DOHH2 (cell line): ENCODE measurements around the gene SHROOM3.

Source experiments
- H3F3A ChIP-seq: fragments of 200-600 bp; sonication (generic), shearing (Covaris generic); 2 replicates; pipeline ENCODE4 v1.6.0; 2016; ENCODE audit warnings: antibody characterized with exemption, mild to moderate bottlenecking; ENCODE audit not compliant: control insufficient read depth, insufficient read depth
- H3K27ac ChIP-seq: fragments of 200-600 bp; sonication (generic); 2 replicates; pipeline ENCODE4 v1.5.1; 2014; ENCODE audit warnings: low read depth, mild to moderate bottlenecking, low read length, moderate library complexity
- H3K27me3 ChIP-seq: fragments of 200-600 bp; sonication (generic); 2 replicates; pipeline ENCODE4 v1.6.1; 2014; ENCODE audit warnings: mild to moderate bottlenecking, low read length, mixed read lengths; ENCODE audit not compliant: control insufficient read depth
- H3K36me3 ChIP-seq: fragments of 200-600 bp; sonication (generic); 2 replicates; pipeline ENCODE4 v1.6.1; 2014; ENCODE audit warnings: mild to moderate bottlenecking, low read length, moderate library complexity, mixed read lengths; ENCODE audit not compliant: control insufficient read depth
- H3K4me1 ChIP-seq: fragments of 200-600 bp; sonication (generic); 2 replicates; pipeline ENCODE4 v1.6.1; 2014; ENCODE audit warnings: mild to moderate bottlenecking, low read length, mixed read lengths; ENCODE audit not compliant: control insufficient read depth
- H3K4me2 ChIP-seq: fragments of 200-600 bp; sonication (generic); 2 replicates; pipeline ENCODE4 v1.6.0; 2014; ENCODE audit warnings: mild to moderate bottlenecking, low read length, moderate library complexity
- H3K4me3 ChIP-seq: fragments of 200-600 bp; sonication (generic); 2 replicates; pipeline ENCODE4 v1.5.1; 2014; ENCODE audit warnings: mild to moderate bottlenecking, low read length, mixed read lengths
- H3K79me2 ChIP-seq: fragments of 200-600 bp; sonication (generic); 2 replicates; pipeline ENCODE4 v1.6.1; 2014; ENCODE audit warnings: mild to moderate bottlenecking, low read length, mixed read lengths; ENCODE audit not compliant: control insufficient read depth
- H3K9me2 ChIP-seq: fragments of 200-600 bp; sonication (generic); replicated peaks from 2 replicates; pipeline ENCODE4 v1.6.1; 2014; ENCODE audit warnings: mild to moderate bottlenecking, low read length, mixed read lengths; ENCODE audit not compliant: control insufficient read depth
- H3K9me3 ChIP-seq: fragments of 200-600 bp; sonication (generic); 2 replicates; pipeline ENCODE4 v1.6.1; 2014; ENCODE audit warnings: antibody characterized with exemption, low read length, mixed read lengths; ENCODE audit not compliant: control insufficient read depth, insufficient read depth
- H4K20me1 ChIP-seq: fragments of 200-600 bp; sonication (generic); 2 replicates; pipeline ENCODE4 v1.6.0; 2014; ENCODE audit warnings: low read depth, mild to moderate bottlenecking, antibody characterized with exemption, low read length, moderate library complexity; ENCODE audit not compliant: control insufficient read depth, insufficient read depth
- EZH2phosphoT487 ChIP-seq: fragments of 200-600 bp; sonication (generic); IDR thresholded peaks from 2 replicates; pipeline ENCODE4 v1.6.1; 2017; ENCODE audit warnings: borderline replicate concordance, mild to moderate bottlenecking, antibody characterized with exemption, low read length, moderate library complexity, mixed read lengths
- TF ChIP-seq, protein P1 (sequence below): fragments of 200-600 bp; sonication (generic); IDR thresholded peaks from one replicate; pipeline ENCODE4 v1.5.1; 2014; ENCODE audit warnings: antibody characterized with exemption, mild to moderate bottlenecking, low read depth, low read length; ENCODE audit not compliant: poor library complexity, severe bottlenecking

SHROOM3 gene

DNA sequence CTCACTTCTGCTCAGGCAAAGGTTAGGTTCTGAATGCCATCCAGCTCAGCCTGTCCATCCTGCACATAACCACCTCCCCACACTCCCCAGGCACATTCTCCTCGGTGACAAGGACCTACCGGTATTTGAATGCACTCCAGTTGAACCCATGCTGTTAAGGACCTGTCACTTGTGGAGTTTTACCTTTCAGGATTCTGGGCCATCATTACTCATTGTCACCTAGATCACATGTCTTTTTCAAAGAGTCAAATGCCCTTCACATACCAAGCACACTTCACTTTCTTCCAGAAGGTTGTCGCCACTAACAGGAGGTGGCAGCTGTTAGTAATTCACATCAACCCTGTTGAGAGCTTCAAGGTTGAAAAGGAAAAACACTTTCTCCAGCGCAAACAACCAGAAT is 244.7 kb downstream of the SHROOM3 start:
- Histone ChIP-seq H3K36me3 (no peaks in the 10 kb centered on the region), H3K27me3 (no peaks in the 10 kb centered on the region; the same call in 1 of the 2 replicates), H3F3A (no peaks in the 10 kb centered on the region), H3K9me2 (no peaks in the 10 kb centered on the region), H3K4me1 (no peaks in the 10 kb centered on the region), H3K4me3 (no peak overlapping the region), H3K27ac (no peak overlapping the region), H3K79me2 (no peaks in the 10 kb centered on the region), H3K9me3 (no peaks in the 10 kb centered on the region), H4K20me1 (no peaks in the 10 kb centered on the region), H3K4me2 (no peak overlapping the region)
- no peak for TF ChIP-seq EZH2phosphoT487
- TF ChIP-seq, protein P1, sequence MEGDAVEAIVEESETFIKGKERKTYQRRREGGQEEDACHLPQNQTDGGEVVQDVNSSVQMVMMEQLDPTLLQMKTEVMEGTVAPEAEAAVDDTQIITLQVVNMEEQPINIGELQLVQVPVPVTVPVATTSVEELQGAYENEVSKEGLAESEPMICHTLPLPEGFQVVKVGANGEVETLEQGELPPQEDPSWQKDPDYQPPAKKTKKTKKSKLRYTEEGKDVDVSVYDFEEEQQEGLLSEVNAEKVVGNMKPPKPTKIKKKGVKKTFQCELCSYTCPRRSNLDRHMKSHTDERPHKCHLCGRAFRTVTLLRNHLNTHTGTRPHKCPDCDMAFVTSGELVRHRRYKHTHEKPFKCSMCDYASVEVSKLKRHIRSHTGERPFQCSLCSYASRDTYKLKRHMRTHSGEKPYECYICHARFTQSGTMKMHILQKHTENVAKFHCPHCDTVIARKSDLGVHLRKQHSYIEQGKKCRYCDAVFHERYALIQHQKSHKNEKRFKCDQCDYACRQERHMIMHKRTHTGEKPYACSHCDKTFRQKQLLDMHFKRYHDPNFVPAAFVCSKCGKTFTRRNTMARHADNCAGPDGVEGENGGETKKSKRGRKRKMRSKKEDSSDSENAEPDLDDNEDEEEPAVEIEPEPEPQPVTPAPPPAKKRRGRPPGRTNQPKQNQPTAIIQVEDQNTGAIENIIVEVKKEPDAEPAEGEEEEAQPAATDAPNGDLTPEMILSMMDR, result no peak

DNA sequence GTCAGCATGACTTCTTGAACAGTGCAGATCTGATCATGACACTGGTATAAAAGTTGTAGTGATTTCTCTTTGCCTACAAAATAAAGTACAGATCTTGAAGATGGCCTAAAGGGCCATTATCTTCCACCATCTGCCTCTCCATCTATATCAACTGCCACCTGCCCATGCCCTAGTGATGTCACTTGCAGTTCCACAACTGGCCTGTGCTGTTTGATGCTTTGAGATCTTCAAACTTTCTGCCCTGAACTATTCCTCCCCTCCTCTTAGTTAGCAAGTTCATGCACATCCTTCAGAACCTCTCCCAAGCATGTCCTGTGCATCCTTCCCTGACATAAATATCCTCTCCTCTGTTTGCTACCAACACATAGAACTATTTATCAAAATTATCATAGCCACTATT is 245.9 kb downstream of the SHROOM3 start:
- no peaks in the 10 kb centered on the region for H4K20me1 ChIP-seq
- no peaks in the 10 kb centered on the region for H3K79me2 ChIP-seq
- TF ChIP-seq, protein P1, result no peak
- no peak for TF ChIP-seq EZH2phosphoT487
- H3F3A ChIP-seq, result no peaks in the 10 kb centered on the region
- H3K27ac ChIP-seq, result no peak overlapping the region
- H3K27me3 ChIP-seq, result no peaks in the 10 kb centered on the region; the same call in 1 of the 2 replicates
- no peaks in the 10 kb centered on the region for H3K36me3 ChIP-seq
- no peak overlapping the region for H3K4me3 ChIP-seq
- H3K4me2 ChIP-seq, result no peak overlapping the region
- H3K4me1 ChIP-seq, result no peaks in the 10 kb centered on the region
- no peaks in the 10 kb centered on the region for H3K9me3 ChIP-seq
- H3K9me2 ChIP-seq, result no peaks in the 10 kb centered on the region

DNA sequence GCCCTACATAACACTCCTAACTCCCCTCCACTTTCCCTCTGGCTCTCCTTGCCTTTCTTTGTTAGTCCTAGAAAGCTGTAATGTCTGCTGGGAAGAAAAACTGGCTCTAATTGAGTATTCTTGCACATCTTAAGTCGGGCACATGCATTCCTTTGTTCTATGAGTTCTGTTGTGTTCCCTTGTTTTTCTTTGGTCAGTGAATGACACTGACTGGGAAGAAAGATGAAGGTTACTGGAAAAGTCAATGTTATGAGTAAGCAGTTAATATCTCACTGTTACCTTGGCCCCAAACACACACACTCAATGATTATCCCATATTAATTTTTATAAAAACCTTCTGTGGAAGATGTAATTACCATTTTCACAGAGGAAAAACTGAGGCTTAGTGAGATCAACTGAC is 247.0 kb downstream of the SHROOM3 start:
- Histone ChIP-seq H3K4me2 (no peak overlapping the region), H3K9me3 (no peaks in the 10 kb centered on the region), H3K36me3 (no peaks in the 10 kb centered on the region), H3K27ac (no peak overlapping the region), H3K4me1 (no peaks in the 10 kb centered on the region), H3K4me3 (no peak overlapping the region), H3F3A (no peaks in the 10 kb centered on the region), H3K27me3 (no peaks in the 10 kb centered on the region; the same call in 1 of the 2 replicates), H3K79me2 (no peaks in the 10 kb centered on the region), H3K9me2 (no peaks in the 10 kb centered on the region), H4K20me1 (no peaks in the 10 kb centered on the region)
- TF ChIP-seq EZH2phosphoT487, result no peak
- TF ChIP-seq, protein P1, result no peak

DNA sequence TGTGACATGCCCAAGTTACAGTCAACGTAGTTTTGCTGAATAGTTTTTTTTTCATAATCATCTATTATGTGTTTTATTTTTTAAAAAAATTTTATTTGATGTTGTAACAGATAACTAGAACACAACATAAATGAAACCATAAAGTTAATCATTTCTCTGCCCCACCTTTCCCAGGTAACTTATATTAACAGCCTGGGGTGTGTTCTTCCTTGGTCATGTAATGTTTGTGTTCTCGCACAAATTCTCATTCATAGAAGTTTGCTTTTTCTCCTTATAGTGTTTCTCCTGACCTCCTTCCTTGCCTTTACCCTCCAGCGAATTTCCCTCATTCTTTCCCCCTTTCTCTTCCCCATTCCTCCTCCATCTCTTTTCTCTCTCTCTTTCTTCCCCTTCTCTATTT is 248.1 kb downstream of the SHROOM3 start:
- Histone ChIP-seq H3K27me3 (peaks cover 5% of the 10 kb centered on the region), H3K9me3 (no peaks in the 10 kb centered on the region), H3F3A (no peaks in the 10 kb centered on the region), H3K4me3 (no peak overlapping the region), H3K79me2 (no peaks in the 10 kb centered on the region), H3K9me2 (no peaks in the 10 kb centered on the region), H3K36me3 (no peaks in the 10 kb centered on the region), H3K4me2 (no peak overlapping the region), H3K4me1 (no peaks in the 10 kb centered on the region), H4K20me1 (no peaks in the 10 kb centered on the region), H3K27ac (no peak overlapping the region)
- TF ChIP-seq, protein P1, result no peak
- TF ChIP-seq EZH2phosphoT487, result no peak
